Ammon's horn (tissue), 1 donor: ENCODE measurements around the gene WDR43.

ENCODE experiments used
- DNase-seq: peaks from one replicate; pipeline ENCODE4 v3.0.0-alpha.2; 2016; ENCODE audit warnings: low spot score

WDR43 gene

GRCh38 chr2:28908172-28908571 is 13.7 kb downstream of the WDR43 start:
- no peak for DNase-seq

GRCh38 chr2:28909655-28910353 is 15.3 kb downstream of the WDR43 start:
- no peak for DNase-seq

- no peak for DNase-seq
These were observed 21.5 kb downstream of the WDR43 start for GRCh38 chr2:28915939-28916338.

GRCh38 chr2:28926847-28927246 is 32.4 kb downstream of the WDR43 start:
- DNase-seq: no peak

GRCh38 chr2:28927469-28927868 is 33.0 kb downstream of the WDR43 start:
- DNase-seq: no peak

GRCh38 chr2:28927878-28928277 is 33.4 kb downstream of the WDR43 start:
- no peak for DNase-seq

GRCh38 chr2:28929581-28929980 is 35.1 kb downstream of the WDR43 start:
- DNase-seq: no peak

GRCh38 chr2:28930205-28930604 is 35.7 kb downstream of the WDR43 start:
- no peak for DNase-seq

- DNase-seq: no peak
These were observed 40.3 kb downstream of the WDR43 start for GRCh38 chr2:28934769-28935168.

GRCh38 chr2:28941008-28941407 is 46.5 kb downstream of the WDR43 start:
- DNase-seq: no peak

GRCh38 chr2:28944535-28945248 is 50.2 kb downstream of the WDR43 start:
- no peak for DNase-seq

GRCh38 chr2:28948160-28948559 is 53.7 kb downstream of the WDR43 start:
- no peak for DNase-seq

- no peak for DNase-seq
These were observed 54.7 kb downstream of the WDR43 start for GRCh38 chr2:28949190-28949589.

- DNase-seq: no peak
These were observed 55.3 kb downstream of the WDR43 start for GRCh38 chr2:28949617-28950305.

GRCh38 chr2:28950941-28951630 is 56.6 kb downstream of the WDR43 start:
- no peak for DNase-seq

GRCh38 chr2:28951910-28952835 is 57.7 kb downstream of the WDR43 start:
- DNase-seq: no peak

- peak; percentile 41 for DNase-seq
These were observed 58.4 kb downstream of the WDR43 start for GRCh38 chr2:28952836-28953211.

- DNase-seq: no peak
These were observed 61.0 kb downstream of the WDR43 start for GRCh38 chr2:28955467-28955866.

- DNase-seq: peak; percentile 55
These were observed 62.0 kb downstream of the WDR43 start for GRCh38 chr2:28956415-28956826.

GRCh38 chr2:28956890-28957289 is 62.4 kb downstream of the WDR43 start:
- no peak for DNase-seq

- DNase-seq: peak; percentile 84
These were observed 64.2 kb downstream of the WDR43 start for GRCh38 chr2:28958689-28959088.
